Tibial artery (tissue), 4 donors: ENCODE data around the gene RNF41.

Experiments
- DNase-seq, 2 donors: peaks; one replicate each; pipeline ENCODE4 v3.0.0-alpha.2; 2019
- H3K27ac ChIP-seq, 2 donors: fragments of 200-600 bp; sonication (generic) in 1 of 2; 1 replicate in 1 of 2; 2 replicates in 1 of 2; pipeline ENCODE4 v1.5.1; 2018 to 2019; ENCODE audit warnings: mild to moderate bottlenecking in 1 of 2
- H3K27me3 ChIP-seq, 2 donors: fragments of 200-600 bp; sonication (generic) in 1 of 2; one replicate each; pipeline versions ENCODE4 v1.5.1 to v1.6.0; 2016 to 2019
- H3K36me3 ChIP-seq, 3 donors: fragments of 200-600 bp; sonication (generic) in 2 of 3; one replicate each; pipeline ENCODE4 v1.5.1; 2016 to 2019; ENCODE audit warnings: mild to moderate bottlenecking in 2 of 3
- H3K4me1 ChIP-seq, 4 donors: fragments of 200-600 bp; sonication (generic) in 2 of 4; 1 replicate in 3 of 4; 2 replicates in 1 of 4; pipeline ENCODE4 v1.5.1; 2016 to 2019
- H3K4me3 ChIP-seq, 2 donors: fragments of 200-600 bp; sonication (generic) in 1 of 2; 1 replicate in 1 of 2; 2 replicates in 1 of 2; pipeline ENCODE4 v1.5.1; 2018 to 2019; ENCODE audit warnings: mild to moderate bottlenecking in 2 of 2
- H3K9me3 ChIP-seq, 3 donors: fragments of 200-600 bp; sonication (generic) in 1 of 3; one replicate each; pipeline ENCODE4 v1.5.1; 2016 to 2019
- CTCF ChIP-seq, 2 experiments: fragments of 200-600 bp in 1 of 2; fragments of 450-650 bp in 1 of 2; IDR thresholded peaks; one replicate each; pipeline ENCODE4 v1.5.1; 2017 to 2019; ENCODE audit warnings: antibody characterized with exemption in 2 of 2, mild to moderate bottlenecking in 1 of 2, moderate library complexity in 1 of 2
- intact Hi-C: fragments of 100-400 bp; cut with DNase I; formaldehyde crosslinking; loops from one replicate; pipeline ENCODE4 v1.15.0; 2023; ENCODE audit warnings: low total_unique reads

The RNF41 gene

GRCh38 chr12:56252649-56253048, 30.9 kb upstream of the RNF41 start:
- Histone ChIP-seq H3K9me3 (no peaks in the 10 kb centered on the region), H3K36me3 (peaks cover 84 to 85% (median 85%) of the 10 kb centered on the region in 3 donors), H3K27ac (no peak overlapping the region), H3K4me3 (no peak overlapping the region), H3K4me1 (peaks cover 0 to 21% (median 17%) of the 10 kb centered on the region in 4 donors), H3K27me3 (no peaks in the 10 kb centered on the region)
- DNase-seq: no peak
- intact Hi-C loops: no loop called here
- TF ChIP-seq CTCF (IDR thresholded peaks at IDR 0.05): no peak

- H3K4me1 ChIP-seq: no peaks in the 10 kb centered on the region
- no peaks in the 10 kb centered on the region for H3K27me3 ChIP-seq
- intact Hi-C loops: no loop called here
- no peak for TF ChIP-seq CTCF (IDR thresholded peaks at IDR 0.05)
- H3K36me3 ChIP-seq: peaks cover 97 to 99% (median 97%) of the 10 kb centered on the region in 3 donors
- no peak overlapping the region for H3K4me3 ChIP-seq
- H3K9me3 ChIP-seq: no peaks in the 10 kb centered on the region
- DNase-seq: no peak
- H3K27ac ChIP-seq: no peak overlapping the region
Observed at GRCh38 chr12:56248711-56249110, 27.0 kb upstream of the RNF41 start.

GRCh38 chr12:56247923-56248322, 26.2 kb upstream of the RNF41 start:
- Histone ChIP-seq H3K4me1 (no peaks in the 10 kb centered on the region), H3K27me3 (no peaks in the 10 kb centered on the region), H3K9me3 (no peaks in the 10 kb centered on the region), H3K4me3 (no peak overlapping the region), H3K27ac (no peak overlapping the region), H3K36me3 (peaks cover 97 to 99% (median 97%) of the 10 kb centered on the region in 3 donors)
- no peak for DNase-seq
- TF ChIP-seq CTCF (IDR thresholded peaks at IDR 0.05): no peak
- intact Hi-C loops: no loop called here

- no peaks in the 10 kb centered on the region for H3K9me3 ChIP-seq
- H3K36me3 ChIP-seq: peaks cover 87 to 100% (median 99%) of the 10 kb centered on the region in 3 donors
- no peak for DNase-seq
- no peak overlapping the region for H3K4me3 ChIP-seq
- intact Hi-C loops: no loop called here
- no peak overlapping the region for H3K27ac ChIP-seq
- TF ChIP-seq CTCF (IDR thresholded peaks at IDR 0.05): no peak
- H3K4me1 ChIP-seq: no peaks in the 10 kb centered on the region
- no peaks in the 10 kb centered on the region for H3K27me3 ChIP-seq
Observed at GRCh38 chr12:56244494-56244893, 22.8 kb upstream of the RNF41 start.

GRCh38 chr12:56243731-56244181, 22.0 kb upstream of the RNF41 start:
- Histone ChIP-seq H3K27ac (no peak overlapping the region), H3K27me3 (no peaks in the 10 kb centered on the region), H3K4me1 (no peaks in the 10 kb centered on the region), H3K4me3 (no peak overlapping the region), H3K36me3 (peaks cover 85 to 100% (median 99%) of the 10 kb centered on the region in 3 donors), H3K9me3 (no peaks in the 10 kb centered on the region)
- intact Hi-C loops: no loop called here
- TF ChIP-seq CTCF (IDR thresholded peaks at IDR 0.05): no peak
- no peak for DNase-seq

- Histone ChIP-seq H3K4me3 (no peak overlapping the region), H3K27me3 (no peaks in the 10 kb centered on the region), H3K4me1 (no peaks in the 10 kb centered on the region), H3K36me3 (peaks cover 77 to 100% (median 99%) of the 10 kb centered on the region in 3 donors), H3K27ac (no peak overlapping the region), H3K9me3 (no peaks in the 10 kb centered on the region)
- intact Hi-C loops: no loop called here
- no peak for TF ChIP-seq CTCF (IDR thresholded peaks at IDR 0.05)
- no peak for DNase-seq
Observed at GRCh38 chr12:56242986-56243385, 21.3 kb upstream of the RNF41 start.
